H1 (cell line): ENCODE results near the gene CENPB. TPM values are rescaled to one million over a fixed set of nuclear protein-coding genes. Genes with fewer than 3 reads are reported as not detected.

ENCODE experiments used
- CTCF ChIA-PET: fragments of 300-600 bp; sonication (Branson Sonifier 250); formaldehyde crosslinking; loops from one replicate; lab custom pipeline; 2021; ENCODE audit not compliant: partially characterized antibody; lab: Charles Lee
- POLR2A ChIA-PET: fragments of 300-600 bp; sonication (Branson Sonifier 250); formaldehyde crosslinking; loops from one replicate; lab custom pipeline; 2021; ENCODE audit warnings: inconsistent platforms; ENCODE audit not compliant: partially characterized antibody; lab: Charles Lee
- DNase-seq, 2 experiments: peaks; one replicate each; pipeline versions ENCODE4 v3.0.0 to v3.0.0-alpha.2; 2010 to 2022; ENCODE audit warnings: low spot score in 2 of 2, low read depth in 1 of 2, mixed read lengths in 1 of 2
- FAIRE-seq: peaks from 2 replicates; lab custom pipeline; 2011; peaks lifted over from hg19 to GRCh38; lab: Jason Lieb, UNC
- H2AFZ ChIP-seq: 2 replicates; pipeline ENCODE4 v1.8.1; 2012; ENCODE audit warnings: low read length, inconsistent platforms
- H2AK5ac ChIP-seq: 2 replicates; pipeline ENCODE4 v1.6.1; 2013; ENCODE audit warnings: low read depth, low read length
- H2BK120ac ChIP-seq: replicated peaks from 2 replicates; pipeline ENCODE3; 2013; ENCODE audit warnings: low read depth, low read length, inconsistent platforms
- H2BK12ac ChIP-seq: 2 replicates; pipeline ENCODE4 v1.6.1; 2013; ENCODE audit warnings: low read depth, low read length
- H2BK15ac ChIP-seq: 2 replicates; pipeline ENCODE4 v1.6.1; 2013; ENCODE audit warnings: low read length
- H2BK20ac ChIP-seq: 2 replicates; pipeline ENCODE4 v1.6.1; 2013; ENCODE audit warnings: low read length
- H2BK5ac ChIP-seq: 2 replicates; pipeline ENCODE4 v1.6.1; 2013; ENCODE audit warnings: low read depth, low read length
- H3K14ac ChIP-seq: 2 replicates; pipeline ENCODE4 v1.6.1; 2013; ENCODE audit warnings: inconsistent platforms; ENCODE audit not compliant: insufficient read length
- H3K18ac ChIP-seq: 2 replicates; pipeline ENCODE4 v1.6.1; 2013; ENCODE audit warnings: low read length; ENCODE audit errors: extremely low read depth
- H3K23ac ChIP-seq: 2 replicates; pipeline ENCODE4 v1.6.1; 2013; ENCODE audit warnings: inconsistent platforms; ENCODE audit not compliant: insufficient read length
- H3K23me2 ChIP-seq: 2 replicates; pipeline ENCODE4 v1.6.1; 2013; ENCODE audit warnings: low read depth, low read length
- H3K27ac ChIP-seq: 2 replicates; pipeline ENCODE4 v1.6.1; 2011; ENCODE audit warnings: low read depth, low read length, inconsistent platforms
- H3K27me3 ChIP-seq, 4 experiments: replicated peaks in 1 of 4; 1 replicate in 1 of 4; 2 replicates in 3 of 4; pipeline versions ENCODE4 v1.6.1 to v1.8.1; 2011 to 2013; ENCODE audit warnings: low read length in 3 of 4, mild to moderate bottlenecking in 3 of 4, inconsistent platforms in 2 of 4, mixed read lengths in 2 of 4, moderate library complexity in 1 of 4; ENCODE audit not compliant: control insufficient read depth in 3 of 4, insufficient read depth in 3 of 4; ENCODE audit errors: extremely low read depth in 1 of 4
- H3K36me3 ChIP-seq, 4 experiments: 2 replicates each; pipeline versions ENCODE4 v1.6.1 to v1.8.1; 2011 to 2013; ENCODE audit warnings: mild to moderate bottlenecking in 4 of 4, low read length in 3 of 4, moderate library complexity in 2 of 4, control low read depth in 1 of 4, inconsistent platforms in 1 of 4; ENCODE audit not compliant: insufficient read depth in 4 of 4, control insufficient read depth in 2 of 4
- H3K4ac ChIP-seq: replicated peaks from 2 replicates; pipeline ENCODE3; 2013; ENCODE audit warnings: low read length, low read depth, mixed read lengths, inconsistent platforms; ENCODE audit not compliant: insufficient read length
- H3K4me1 ChIP-seq, 4 experiments: replicated peaks in 1 of 4; 1 replicate in 1 of 4; 2 replicates in 3 of 4; pipeline versions ENCODE4 v1.6.1 to v1.8.1; 2011 to 2013; ENCODE audit warnings: low read length in 3 of 4, inconsistent platforms in 2 of 4, mixed read lengths in 1 of 4; ENCODE audit not compliant: insufficient read depth in 4 of 4, control insufficient read depth in 3 of 4
- H3K4me2 ChIP-seq, 2 experiments: 2 replicates each; pipeline versions ENCODE4 v1.6.1 to v1.8.1; 2011 to 2013; ENCODE audit warnings: low read depth in 2 of 2, low read length in 2 of 2, control low read depth in 1 of 2, inconsistent platforms in 1 of 2, mild to moderate bottlenecking in 1 of 2; ENCODE audit not compliant: insufficient read depth in 1 of 2
- H3K4me3 ChIP-seq, 4 experiments: fragments of 200-600, 300-600 bp in 1 of 4; sonication (generic), shearing (Covaris generic), sonication (Bioruptor Twin) in 1 of 4; 2 replicates each; pipeline versions ENCODE4 v1.5.1 to v1.8.1; 2011 to 2016; ENCODE audit warnings: low read length in 4 of 4, low read depth in 3 of 4, control low read depth in 2 of 4, inconsistent platforms in 2 of 4, mild to moderate bottlenecking in 2 of 4, mixed read lengths in 1 of 4, moderate library complexity in 1 of 4; ENCODE audit not compliant: insufficient read depth in 2 of 4; ENCODE audit errors: extremely low read depth in 1 of 4
- H3K56ac ChIP-seq: replicated peaks from 2 replicates; pipeline ENCODE3; 2013; ENCODE audit warnings: low read depth, mild to moderate bottlenecking, mixed read lengths, low read length, inconsistent platforms; ENCODE audit not compliant: insufficient read length
- H3K79me1 ChIP-seq: 2 replicates; pipeline ENCODE4 v1.6.1; 2013; ENCODE audit warnings: low read depth, low read length, control low read depth
- H3K79me2 ChIP-seq, 2 experiments: 2 replicates each; pipeline versions ENCODE4 v1.6.1 to v1.8.1; 2012 to 2013; ENCODE audit warnings: low read length in 2 of 2, mild to moderate bottlenecking in 2 of 2, inconsistent platforms in 1 of 2; ENCODE audit not compliant: insufficient read depth in 2 of 2, control insufficient read depth in 1 of 2
- H3K9ac ChIP-seq, 4 experiments: replicated peaks in 1 of 4; 1 replicate in 1 of 4; 2 replicates in 3 of 4; pipeline versions ENCODE4 v1.6.1 to v1.8.1; 2011 to 2013; ENCODE audit warnings: low read depth in 3 of 4, low read length in 3 of 4, control low read depth in 2 of 4, mild to moderate bottlenecking in 2 of 4, moderate library complexity in 2 of 4, inconsistent platforms in 1 of 4; ENCODE audit errors: extremely low read depth in 1 of 4
- H3K9me3 ChIP-seq, 2 experiments: 2 replicates each; pipeline versions ENCODE4 v1.6.1 to v1.8.1; 2012 to 2013; ENCODE audit warnings: mild to moderate bottlenecking in 2 of 2, moderate library complexity in 2 of 2, control low read depth in 1 of 2, inconsistent platforms in 1 of 2, low read depth in 1 of 2, low read length in 1 of 2, mixed read lengths in 1 of 2; ENCODE audit not compliant: insufficient read depth in 2 of 2
- H4K20me1 ChIP-seq, 2 experiments: replicated peaks in 1 of 2; 2 replicates each; pipeline versions ENCODE3 to v1.8.1; 2011 to 2013; ENCODE audit warnings: inconsistent platforms in 2 of 2, low read length in 2 of 2, mild to moderate bottlenecking in 1 of 2; ENCODE audit not compliant: insufficient read depth in 2 of 2, control insufficient read depth in 1 of 2
- H4K5ac ChIP-seq: 2 replicates; pipeline ENCODE4 v1.6.1; 2013; ENCODE audit warnings: low read length, low read depth, mixed read lengths, inconsistent platforms; ENCODE audit not compliant: insufficient read length
- H4K8ac ChIP-seq: 2 replicates; pipeline ENCODE4 v1.8.0; 2013; ENCODE audit warnings: mild to moderate bottlenecking, moderate library complexity, low read length, inconsistent platforms; ENCODE audit not compliant: insufficient read depth; ENCODE audit errors: extremely low read depth
- H4K91ac ChIP-seq: replicated peaks from 2 replicates; pipeline ENCODE3; 2013; ENCODE audit warnings: low read length, mixed read lengths, inconsistent platforms; ENCODE audit not compliant: insufficient read length
- BCL11A ChIP-seq, 2 experiments: IDR thresholded peaks; one replicate each; pipeline ENCODE4 v1.6.1; 2011; ENCODE audit warnings: low read depth in 2 of 2, low read length in 2 of 2, mild to moderate bottlenecking in 2 of 2
- CHD2 ChIP-seq: IDR thresholded peaks from 2 replicates; pipeline ENCODE4 v1.6.1; 2012; ENCODE audit warnings: low read length, improper control_type of control experiment
- E2F6 ChIP-seq: IDR thresholded peaks from 2 replicates; pipeline ENCODE4 v1.6.1; 2012; ENCODE audit warnings: inconsistent platforms
- EZH2 ChIP-seq: fragments of 200-600 bp; sonication (generic); IDR thresholded peaks from 2 replicates; pipeline ENCODE4 v1.7.1; 2012; ENCODE audit warnings: low read depth, mild to moderate bottlenecking, moderate library complexity, low read length, inconsistent platforms; ENCODE audit not compliant: severe bottlenecking
- FOSL1 ChIP-seq: IDR thresholded peaks from 2 replicates; pipeline ENCODE4 v1.6.1; 2011; ENCODE audit warnings: mild to moderate bottlenecking, low read depth, low read length, moderate library complexity; ENCODE audit not compliant: insufficient read depth
- KDM5A ChIP-seq: fragments of 200-600 bp; IDR thresholded peaks from 2 replicates; pipeline ENCODE4 v1.7.1; 2012; ENCODE audit warnings: mild to moderate bottlenecking, low read length, inconsistent platforms, mixed read lengths
- MAFK ChIP-seq: IDR thresholded peaks from 2 replicates; pipeline ENCODE4 v1.6.1; 2012; ENCODE audit warnings: low read depth, mild to moderate bottlenecking, improper control_type of control experiment, low read length
- NRF1 ChIP-seq: IDR thresholded peaks from 2 replicates; pipeline ENCODE4 v1.6.1; 2011; ENCODE audit warnings: mild to moderate bottlenecking, low read depth, low read length, improper control_type of control experiment
- PHF8 ChIP-seq: fragments of 200-600 bp; sonication (generic); conservative IDR thresholded peaks from 2 replicates; pipeline ENCODE4 v1.7.1; 2012; ENCODE audit warnings: low read depth, mild to moderate bottlenecking, inconsistent platforms, low read length, moderate library complexity
- SIN3A ChIP-seq, 2 experiments: IDR thresholded peaks in 1 of 2; conservative IDR thresholded peaks in 1 of 2; 2 replicates each; pipeline ENCODE4 v1.6.1; 2011 to 2012; ENCODE audit warnings: low read length in 2 of 2, improper control_type of control experiment in 1 of 2, low read depth in 1 of 2, mild to moderate bottlenecking in 1 of 2
- SP1 ChIP-seq: IDR thresholded peaks from 2 replicates; pipeline ENCODE4 v1.6.1; 2011; ENCODE audit warnings: low read depth, low read length
- SP2 ChIP-seq: IDR thresholded peaks from 2 replicates; pipeline ENCODE4 v1.6.1; 2012; ENCODE audit warnings: mild to moderate bottlenecking, low read length, inconsistent platforms
- SP4 ChIP-seq: IDR thresholded peaks from 2 replicates; pipeline ENCODE4 v1.6.1; 2012; ENCODE audit warnings: low read length, inconsistent platforms
- YY1 ChIP-seq: IDR thresholded peaks from 2 replicates; pipeline ENCODE4 v1.6.1; 2011; ENCODE audit warnings: low read depth, mild to moderate bottlenecking, low read length
- WGBS, 2 experiments: shearing (Covaris generic) in 1 of 2; methylation state at CpG; one replicate each; pipeline versions ENCODE4 v1.1.6 to v1.1.7; 2013 to 2015; ENCODE audit warnings: low lambda C conversion rate in 2 of 2, mixed read lengths in 2 of 2, inconsistent platforms in 1 of 2, low coverage in 1 of 2, missing lambda C conversion rate in 1 of 2; ENCODE audit not compliant: insufficient replicate concordance in 2 of 2, insufficient coverage in 1 of 2, insufficient read length in 1 of 2; ENCODE audit errors: extremely low coverage in 1 of 2, missing lambda C conversion rate in 1 of 2; 5-methylcytosine and 5-hydroxymethylcytosine counted together
- polyA plus RNA-seq, 7 experiments: library from polyadenylated mRNA; depleted of rRNA in 3 of 7; stranded (reverse) in 5 of 7; unstranded in 2 of 7; fragments of >200 nt in 5 of 7; fragments of 200-250 nt in 2 of 7; gene quantifications; 1 replicate in 5 of 7; 2 replicates in 1 of 7; 4 replicates in 1 of 7; pipeline versions ENCODE4 v1.2.1 to v1.2.3, GENCODE V29; 2011 to 2013; ENCODE audit warnings: missing spikeins in 2 of 7, mixed read lengths in 2 of 7
- total RNA-seq: library from RNA; stranded (reverse); fragmentation: NEBNext Ultra II Directional; extraction: Animal tissue kit (Norgen Biotek cat#: 25700); gene quantifications from 2 replicates; pipeline ENCODE4 v1.2.1, GENCODE V29; 2021

The CENPB gene
- total and polyA plus RNA-seq, 2 of the 8 experiments (the other 6 are each of a cell fraction or from before 2014, with no cell fraction given) = 17.7 to 51.6 TPM

GRCh38 chr20:3778976-3779375 is 7.6 kb downstream of the CENPB start:
- Histone ChIP-seq H3K14ac (no peak overlapping the region), H3K4me2 (peak overlapping the region; percentile 83 to 95), H4K91ac (no peak overlapping the region), H3K27me3 (peaks cover 0 to 30% (median 26%) of the 10 kb centered on the region in 4 experiments; a peak in 6 of 7 replicates), H2AFZ (no peak overlapping the region), H2BK12ac (no peak overlapping the region), H2BK20ac (no peak overlapping the region), H2BK120ac (no peak overlapping the region), H3K56ac (no peak overlapping the region), H3K18ac (no peak overlapping the region; the same call in 1 of the 2 replicates), H3K79me2 (no peaks in the 10 kb centered on the region), H3K23ac (no peak overlapping the region), H3K23me2 (peaks cover 17% of the 10 kb centered on the region; the same call in 1 of the 2 replicates), H2BK15ac (no peak overlapping the region), H3K27ac (no peak overlapping the region), H2AK5ac (peak overlapping the region; percentile 90; the same call in 1 of the 2 replicates), H4K20me1 (no peaks in the 10 kb centered on the region), H3K4ac (no peak overlapping the region), H3K4me1 (peaks cover 0 to 11% (median 9%) of the 10 kb centered on the region in 4 experiments; a peak in 6 of 7 replicates), H2BK5ac (no peak overlapping the region), H3K4me3 (peak overlapping the region in 2 of 4 experiments; percentile 61 to 64; a peak in 3 of 8 replicates), H4K8ac (no peak overlapping the region), H3K9me3 (no peaks in the 10 kb centered on the region; a peak in 1 of 4 replicates), H4K5ac (no peak overlapping the region), H3K79me1 (no peaks in the 10 kb centered on the region), H3K9ac (no peak overlapping the region), H3K36me3 (no peaks in the 10 kb centered on the region)
- FAIRE-seq = no peak
- ChIA-PET CTCF (interaction anchor here (0.6 to 3.6 kb wide), 20 partner anchors 11 to 298 kb away, joined by 3 to 31 read pairs (median 5); partner anchors contain the start of genes ADISSP and AP5S1), POLR2A (interaction anchor here (0.8 to 3.8 kb wide), 8 partner anchors 11 to 47 kb away, joined by 3 to 42 read pairs (median 4); partner anchors contain the start of gene ADISSP)
- no peak for DNase-seq
- 75% methylated on average over 18 of the region's 18 CpGs; no CpG with 5 or more reads in 1 of the 2 experiments for WGBS, 2 experiments
- TF ChIP-seq SP1 (no peak), E2F6 (no peak), NRF1 (no peak), CHD2 (no peak), SP4 (no peak), PHF8 (no peak), SP2 (no peak), MAFK (no peak), FOSL1 (no peak), KDM5A (no peak), YY1 (no peak), EZH2 (no peak), BCL11A (IDR thresholded peaks at IDR 0.05; ENCODE audit: low read depth in 2 of 2, low read length in 2 of 2) (no peak), SIN3A (conservative IDR thresholded peaks at IDR 0.05 in 1 of 2, IDR thresholded peaks at IDR 0.05 in 1 of 2; ENCODE audit: low read depth in 1 of 2, low read length in 2 of 2) (no peak)
